Prostate gland (tissue), 2 donors: ENCODE measurements around the gene CEP250. TPM values are rescaled to one million over a fixed set of nuclear protein-coding genes. Genes with fewer than 3 reads are reported as not detected.

Experiments
- DNase-seq: peaks from one replicate; pipeline ENCODE4 v3.0.0-alpha.2; 2019; ENCODE audit warnings: low spot score
- H3K27ac ChIP-seq, 2 donors: fragments of 200-600 bp; sonication (generic); 2 replicates each; pipeline ENCODE4 v1.5.1; 2017 to 2019
- H3K27me3 ChIP-seq: fragments of 200-600 bp; sonication (generic); replicated peaks from 2 replicates; pipeline ENCODE4 v1.5.1; 2019; ENCODE audit not compliant: insufficient read depth
- H3K36me3 ChIP-seq, 2 donors: fragments of 200-600 bp; sonication (generic); 1 replicate in 1 of 2; 2 replicates in 1 of 2; pipeline versions ENCODE4 v1.5.1 to v1.8.1; 2017 to 2019
- H3K4me1 ChIP-seq: fragments of 200-600 bp; sonication (generic); replicated peaks from 2 replicates; pipeline ENCODE4 v1.5.1; 2019
- H3K4me3 ChIP-seq, 2 donors: fragments of 200-600 bp; sonication (generic); 2 replicates each; pipeline ENCODE4 v1.5.1; 2017 to 2019
- H3K9me3 ChIP-seq: fragments of 200-600 bp; sonication (generic); 2 replicates; pipeline ENCODE4 v1.5.1; 2017
- CTCF ChIP-seq, 4 experiments: fragments of 200-600 bp in 2 of 4; fragments of 450-650 bp in 2 of 4; sonication (generic) in 2 of 4; IDR thresholded peaks; 1 replicate in 3 of 4; 2 replicates in 1 of 4; pipeline ENCODE4 v1.5.1; 2016 to 2019; ENCODE audit warnings: antibody characterized with exemption in 4 of 4, mild to moderate bottlenecking in 2 of 4, moderate library complexity in 2 of 4
- POLR2A ChIP-seq: fragments of 450-650 bp; IDR thresholded peaks from one replicate; pipeline ENCODE4 v1.6.1; 2016; ENCODE audit warnings: antibody characterized with exemption, mild to moderate bottlenecking
- POLR2AphosphoS5 ChIP-seq: sonication (generic); formaldehyde crosslinking; IDR thresholded peaks from one replicate; pipeline ENCODE4 v1.6.1; 2017; ENCODE audit warnings: antibody characterized with exemption
- WGBS: methylation state at CpG from one replicate; pipeline ENCODE4 v1.1.5; 2018; 5-methylcytosine and 5-hydroxymethylcytosine counted together
- intact Hi-C: fragments of 100-400 bp; cut with DNase I; formaldehyde crosslinking; loops from one replicate; pipeline ENCODE4 v1.14.2; 2022
- total RNA-seq, 2 donors: library from RNA; depleted of rRNA; stranded (reverse); fragments of >200 nt; gene quantifications; one replicate each; pipeline ENCODE4 v1.1.0, GENCODE V29; 2016

The CEP250 gene
- total RNA-seq, 2 donors from 2014 or later: 35.2 to 36.9 TPM

GRCh38 chr20:35561671-35562070 is 106.3 kb downstream of the CEP250 start:
- 65% methylated on average over 5 of the region's 5 CpGs for WGBS
- no peaks in the 10 kb centered on the region for H3K4me1 ChIP-seq
- H3K27ac ChIP-seq: no peak overlapping the region
- no peak overlapping the region for H3K4me3 ChIP-seq
- TF ChIP-seq CTCF (IDR thresholded peaks at IDR 0.05): no peak
- TF ChIP-seq POLR2AphosphoS5: no peak
- TF ChIP-seq POLR2A: no peak
- no peak for DNase-seq
- H3K27me3 ChIP-seq: no peaks in the 10 kb centered on the region
- intact Hi-C loops: no loop called here
- H3K9me3 ChIP-seq: no peaks in the 10 kb centered on the region
- H3K36me3 ChIP-seq: no peaks in the 10 kb centered on the region

GRCh38 chr20:35562541-35563110 is 107.2 kb downstream of the CEP250 start:
- H3K27me3 ChIP-seq: no peaks in the 10 kb centered on the region
- intact Hi-C loops: no loop called here
- no peaks in the 10 kb centered on the region for H3K36me3 ChIP-seq
- H3K27ac ChIP-seq: no peak overlapping the region
- no peak overlapping the region for H3K4me3 ChIP-seq
- WGBS: 86% methylated on average over 7 of the region's 10 CpGs
- TF ChIP-seq POLR2A (no peak), POLR2AphosphoS5 (no peak), CTCF (IDR thresholded peaks at IDR 0.05) (no peak)
- DNase-seq: no peak
- no peaks in the 10 kb centered on the region for H3K9me3 ChIP-seq
- no peaks in the 10 kb centered on the region for H3K4me1 ChIP-seq

GRCh38 chr20:35563834-35564233 is 108.4 kb downstream of the CEP250 start:
- no peak for DNase-seq
- no peaks in the 10 kb centered on the region for H3K4me1 ChIP-seq
- no peaks in the 10 kb centered on the region for H3K36me3 ChIP-seq
- intact Hi-C loops: no loop called here
- 87% methylated on average over 10 of the region's 10 CpGs for WGBS
- H3K4me3 ChIP-seq: no peak overlapping the region
- H3K27ac ChIP-seq: no peak overlapping the region
- TF ChIP-seq POLR2A (no peak), POLR2AphosphoS5 (no peak), CTCF (IDR thresholded peaks at IDR 0.05) (no peak)
- no peaks in the 10 kb centered on the region for H3K9me3 ChIP-seq
- H3K27me3 ChIP-seq: no peaks in the 10 kb centered on the region

GRCh38 chr20:35564905-35565304 is 109.5 kb downstream of the CEP250 start:
- Histone ChIP-seq H3K9me3 (no peaks in the 10 kb centered on the region), H3K4me3 (no peak overlapping the region), H3K4me1 (no peaks in the 10 kb centered on the region), H3K27me3 (no peaks in the 10 kb centered on the region), H3K36me3 (no peaks in the 10 kb centered on the region), H3K27ac (no peak overlapping the region)
- no peak for DNase-seq
- TF ChIP-seq POLR2A (no peak), POLR2AphosphoS5 (no peak), CTCF (IDR thresholded peaks at IDR 0.05) (no peak)
- WGBS: 96% methylated on average over 5 of the region's 7 CpGs
- intact Hi-C loops: no loop called here

- H3K4me3 ChIP-seq: no peak overlapping the region
- TF ChIP-seq CTCF (IDR thresholded peaks at IDR 0.05): peak in 1 of 4 experiments; percentile 24
- TF ChIP-seq POLR2A: no peak
- no peak for TF ChIP-seq POLR2AphosphoS5
- no peak for DNase-seq
- no peaks in the 10 kb centered on the region for H3K36me3 ChIP-seq
- H3K27ac ChIP-seq: no peak overlapping the region
- intact Hi-C loops: no loop called here
- no peaks in the 10 kb centered on the region for H3K27me3 ChIP-seq
- whole genome bisulfite sequencing: 15% methylated on average over 2 of the region's 2 CpGs
- no peaks in the 10 kb centered on the region for H3K9me3 ChIP-seq
- no peaks in the 10 kb centered on the region for H3K4me1 ChIP-seq
These were observed 113.2 kb downstream of the CEP250 start for GRCh38 chr20:35568645-35569044.
